Omental fat pad (tissue), 4 donors: ENCODE results near the gene GC. TPM values are rescaled to one million over a fixed set of nuclear protein-coding genes. Genes with fewer than 3 reads are reported as not detected.

ENCODE experiments used
- ATAC-seq: fragments of 150-250 bp; one replicate; pipeline ENCODE4 v1.9.1; 2016; ENCODE audit warnings: mild to moderate bottlenecking, moderate library complexity; ENCODE audit not compliant: low FRiP score
- DNase-seq: peaks from one replicate; pipeline ENCODE4 v3.0.0-alpha.2; 2019; ENCODE audit warnings: low spot score
- CTCF ChIP-seq, 3 donors: fragments of 450-650 bp; IDR thresholded peaks; one replicate each; pipeline ENCODE4 v1.5.1; 2016 to 2017; ENCODE audit warnings: antibody characterized with exemption in 3 of 3, mild to moderate bottlenecking in 3 of 3, moderate library complexity in 2 of 3
- small RNA-seq: library from RNA; depleted of rRNA; stranded (forward); fragments of <200 nt; gene quantifications from one replicate; pipeline ENCODE3, GENCODE V24; 2016
- total RNA-seq, 4 donors: library from RNA; depleted of rRNA; stranded (reverse); fragments of >200 nt; gene quantifications; one replicate each; pipeline ENCODE4 v1.1.0, GENCODE V29; 2016

Gene GC
- total RNA-seq, 4 donors from 2014 or later = not detected

- TF ChIP-seq CTCF (IDR thresholded peaks at IDR 0.05) = no peak
Observed at GRCh38 chr4:71698141-71698540, 85.7 kb downstream of the GC start.

GRCh38 chr4:71697031-71697430 lies 86.8 kb downstream of the GC start:
- no peak for TF ChIP-seq CTCF (IDR thresholded peaks at IDR 0.05)
- no peak for ATAC-seq
- DNase-seq = no peak

More at GRCh38 chr4:71698141-71698540, 85.7 kb downstream of the GC start:
- ATAC-seq (no peak), DNase-seq (no peak)

- TF ChIP-seq CTCF (IDR thresholded peaks at IDR 0.05) = no peak
- ATAC-seq (no peak), DNase-seq (no peak)
Observed at GRCh38 chr4:71694961-71695360, 88.9 kb downstream of the GC start.

GRCh38 chr4:71692963-71693362 lies 90.9 kb downstream of the GC start:
- no peak for DNase-seq
- no peak for TF ChIP-seq CTCF (IDR thresholded peaks at IDR 0.05)
- no peak for ATAC-seq

- ATAC-seq (no peak), DNase-seq (no peak)
- no peak for TF ChIP-seq CTCF (IDR thresholded peaks at IDR 0.05)
Observed at GRCh38 chr4:71692198-71692597, 91.7 kb downstream of the GC start.

Small RNA genes lying within 50 kb of the gene (small RNA-seq; reads per million reads assigned to genes)
- gene RNA5SP163 = not detected

Other genes with a start within 250 kb of the GC start
- under 1 TPM in 1 of 4 donors, not detected in 3; 0.93 TPM for gene NPFFR2, start 247.9 kb upstream of the GC start, total RNA-seq